ENCODE results near the gene CORO7.

CORO7 gene

GRCh38 chr16:4307215-4308037 lies 109.0 kb downstream of the CORO7 start:
- no peaks in the 10 kb centered on the region for H3K36me3 ChIP-seq (ENCODE audit: control insufficient read depth, insufficient read depth, low read length, severe bottlenecking)
- no peaks in the 10 kb centered on the region for H3K9me3 ChIP-seq (ENCODE audit: control insufficient read depth, low read length)
- H3K27me3 ChIP-seq (replicated peaks; ENCODE audit: control insufficient read depth, insufficient read depth, low read length), result no peaks in the 10 kb centered on the region
- H3K9ac ChIP-seq (ENCODE audit: low read length), result peak overlapping the region; percentile 78
- H3K4me3 ChIP-seq (ENCODE audit: low read length), result peak overlapping the region; percentile 83
- peak; percentile 98 for DNase-seq (ENCODE audit: low read depth)
- H3K4me1 ChIP-seq (ENCODE audit: control insufficient read depth, insufficient read depth, low read length), result peaks cover 17% of the 10 kb centered on the region

DNA sequence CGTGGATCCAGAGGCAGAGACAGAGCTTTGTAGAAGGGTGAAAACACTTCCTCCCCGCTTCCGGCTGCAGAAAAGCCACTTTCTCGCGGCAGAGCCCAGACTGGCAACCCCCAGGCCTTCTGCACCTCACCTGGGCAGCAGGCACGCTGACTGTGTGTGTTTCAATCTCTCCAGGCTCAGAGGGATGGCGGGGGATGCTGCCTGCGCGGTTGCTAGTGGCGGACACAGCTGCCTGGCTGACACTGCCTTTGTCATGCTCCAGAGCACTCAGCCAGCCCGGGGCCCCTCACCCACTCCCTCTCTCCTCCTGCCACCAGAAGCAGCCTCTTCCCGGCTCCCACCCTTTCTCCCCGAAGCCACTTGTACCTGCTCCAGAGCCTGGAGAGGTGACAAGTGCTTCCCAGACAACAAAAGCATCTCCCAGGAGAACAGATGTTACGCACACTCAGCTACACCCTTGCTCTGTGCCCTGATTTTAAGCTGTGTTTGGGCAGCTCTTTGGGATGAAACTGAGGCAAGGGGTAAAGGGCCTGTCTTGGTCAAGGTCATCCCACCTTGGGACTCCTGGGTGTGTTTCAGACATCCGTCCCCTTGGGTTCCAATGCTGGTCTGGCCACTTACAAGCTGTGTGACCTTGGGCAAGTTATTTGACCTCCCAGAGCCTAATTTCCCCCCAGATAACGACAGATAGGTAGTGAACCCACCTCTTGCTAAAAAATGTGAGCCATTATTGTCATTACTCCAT lies 109.8 kb downstream of the CORO7 start:
- no peak for DNase-seq (ENCODE audit: low read depth)
- H3K9me3 ChIP-seq (ENCODE audit: control insufficient read depth, low read length), result no peaks in the 10 kb centered on the region

More for the DNA sequence above, 109.8 kb downstream of the CORO7 start:
- Histone ChIP-seq H3K36me3 (ENCODE audit: control insufficient read depth, insufficient read depth, low read length, severe bottlenecking) (no peaks in the 10 kb centered on the region), H3K9ac (ENCODE audit: low read length) (peak overlapping the region; percentile 78), H3K4me3 (ENCODE audit: low read length) (peak overlapping the region; percentile 83), H3K4me1 (ENCODE audit: control insufficient read depth, insufficient read depth, low read length) (peaks cover 17% of the 10 kb centered on the region), H3K27me3 (replicated peaks; ENCODE audit: control insufficient read depth, insufficient read depth, low read length) (no peaks in the 10 kb centered on the region)

All from adipocyte (in vitro differentiated cells).